HepG2 (cell line): ENCODE measurements around the gene UBE2L6. TPM values are rescaled to one million over a fixed set of nuclear protein-coding genes. Genes with fewer than 3 reads are reported as not detected.

ENCODE experiments used
- ATAC-seq: fragments of 200-7000 bp; cut with Tn5 transposase; 3 replicates; pipeline ENCODE4 v1.9.1; 2020; ENCODE audit warnings: mild to moderate bottlenecking, moderate library complexity
- BruUV-seq: library from RNA; stranded (reverse); fragments of 400-500 nt; replicated peaks from 2 replicates; lab custom pipeline; 2021; lab: Mats Ljungman, UMichigan
- CTCF ChIA-PET: fragments of 300-600 bp; formaldehyde crosslinking; extraction: SDS; loops from one replicate; lab custom pipeline; 2021; ENCODE audit warnings: low total read pairs, inconsistent platforms, low intra/inter-chr PET ratio; lab: Yijun Ruan, JAX
- POLR2A ChIA-PET: fragments of 350-600 bp; sonication (Branson Sonifier 250); formaldehyde crosslinking; loops from one replicate; lab custom pipeline; 2020; ENCODE audit warnings: antibody characterized with exemption, inconsistent platforms; lab: Yijun Ruan, JAX
- DNase-seq: peaks from one replicate; pipeline ENCODE4 v3.0.0-alpha.2; 2015; ENCODE audit warnings: low spot score
- FAIRE-seq: peaks from 3 replicates; lab custom pipeline; 2011; peaks lifted over from hg19 to GRCh38; lab: Jason Lieb, UNC
- H2AFZ ChIP-seq: one replicate; pipeline ENCODE4 v1.6.1; 2011; ENCODE audit warnings: low read length, inconsistent platforms
- H3K27ac ChIP-seq: fragments of 300-600 bp; 3 replicates; pipeline ENCODE4 v1.8.0; 2011; ENCODE audit warnings: mixed run types, mild to moderate bottlenecking, mixed read lengths, low read length, inconsistent platforms; ENCODE audit not compliant: insufficient read depth; ENCODE audit errors: extremely low read length
- H3K27me3 ChIP-seq, 2 experiments: fragments of 200-600 bp in 1 of 2; 2 replicates in 1 of 2; 3 replicates in 1 of 2; pipeline versions ENCODE4 v1.6.0 to v1.8.0; 2011; ENCODE audit warnings: low read length in 2 of 2, mild to moderate bottlenecking in 2 of 2, moderate library complexity in 2 of 2, inconsistent platforms in 1 of 2; ENCODE audit not compliant: insufficient read depth in 2 of 2, control insufficient read depth in 1 of 2
- H3K36me3 ChIP-seq, 2 experiments: fragments of 200-600 bp in 1 of 2; replicated peaks in 1 of 2; 2 replicates in 1 of 2; 3 replicates in 1 of 2; pipeline versions ENCODE4 v1.5.1 to v1.8.0; 2011; ENCODE audit warnings: low read length in 2 of 2, inconsistent platforms in 1 of 2; ENCODE audit not compliant: insufficient read depth in 2 of 2, control insufficient read depth in 1 of 2
- H3K4me1 ChIP-seq: 2 replicates; pipeline ENCODE4 v1.5.1; 2012; ENCODE audit warnings: low read length, inconsistent platforms; ENCODE audit not compliant: insufficient read depth
- H3K4me2 ChIP-seq: 2 replicates; pipeline ENCODE4 v1.6.0; 2011; ENCODE audit warnings: low read depth, low read length, inconsistent platforms
- H3K4me3 ChIP-seq, 3 experiments: fragments of 200-600 bp in 1 of 3; sonication (generic), shearing (Covaris generic) in 1 of 3; replicated peaks in 1 of 3; 2 replicates each; pipeline ENCODE4 v1.5.1; 2011 to 2016; ENCODE audit warnings: low read length in 3 of 3, inconsistent platforms in 2 of 3, low read depth in 2 of 3, mild to moderate bottlenecking in 2 of 3, control low read depth in 1 of 3, mixed read lengths in 1 of 3; ENCODE audit not compliant: insufficient read depth in 1 of 3
- H3K79me2 ChIP-seq: one replicate; pipeline ENCODE4 v1.6.1; 2011; ENCODE audit warnings: low read length, inconsistent platforms; ENCODE audit not compliant: insufficient read depth
- H3K9ac ChIP-seq: 2 replicates; pipeline ENCODE4 v1.6.0; 2011; ENCODE audit warnings: mild to moderate bottlenecking, low read depth, low read length, inconsistent platforms; ENCODE audit not compliant: insufficient read depth
- H3K9me3 ChIP-seq: 2 replicates; pipeline ENCODE4 v1.5.1; 2012; ENCODE audit warnings: mild to moderate bottlenecking, low read length
- H4K20me1 ChIP-seq: 2 replicates; pipeline ENCODE4 v1.6.0; 2011; ENCODE audit warnings: inconsistent platforms, mild to moderate bottlenecking, low read length, moderate library complexity; ENCODE audit not compliant: insufficient read depth
- BCL6 ChIP-seq: IDR thresholded peaks from 2 replicates; pipeline ENCODE4 v1.6.1; 2016; ENCODE audit warnings: missing genetic modification reagents, missing compliant biosample characterization
- CEBPB ChIP-seq: IDR thresholded peaks from 2 replicates; pipeline ENCODE4 v1.6.1; 2011; ENCODE audit warnings: low read depth, low read length, improper control_type of control experiment, borderline replicate concordance
- CEBPG ChIP-seq: IDR thresholded peaks from 2 replicates; pipeline ENCODE4 v1.6.1; 2016
- GATAD2A ChIP-seq: IDR thresholded peaks from 2 replicates; pipeline ENCODE4 v1.6.1; 2016
- HNF4A ChIP-seq: sonication (generic); formaldehyde crosslinking; IDR thresholded peaks from 2 replicates; pipeline ENCODE4 v1.4.0; 2020; ENCODE audit warnings: missing genetic modification reagents
- HNRNPUL1 ChIP-seq: fragments of 200-400 bp; formaldehyde crosslinking; IDR thresholded peaks from 2 replicates; pipeline ENCODE4 v1.6.1; 2017; ENCODE audit warnings: low read depth, mild to moderate bottlenecking, low read length, moderate library complexity
- RARA ChIP-seq: IDR thresholded peaks from 2 replicates; pipeline ENCODE4 v1.6.1; 2016; ENCODE audit warnings: missing genetic modification reagents, missing compliant biosample characterization
- TCF7 ChIP-seq: sonication (generic); IDR thresholded peaks from 2 replicates; pipeline ENCODE4 v1.6.1; 2016; ENCODE audit warnings: antibody characterized with exemption, low read depth
- ZMYM2 ChIP-seq: sonication (generic); formaldehyde crosslinking; IDR thresholded peaks from 2 replicates; pipeline ENCODE4 v1.8.0; 2022; ENCODE audit warnings: mild to moderate bottlenecking, missing genetic modification reagents
- ZNF121 ChIP-seq: sonication (generic); formaldehyde crosslinking; IDR thresholded peaks from 2 replicates; pipeline ENCODE4 v1.5.0; 2020; ENCODE audit warnings: mild to moderate bottlenecking, missing genetic modification reagents
- ZNF749 ChIP-seq: sonication (generic); formaldehyde crosslinking; IDR thresholded peaks from 2 replicates; pipeline ENCODE4 v1.8.0; 2022; ENCODE audit warnings: mild to moderate bottlenecking, missing genetic modification reagents, moderate library complexity, borderline replicate concordance
- WGBS: methylation state at CpG from one replicate; pipeline ENCODE4 v1.1.6; 2017; ENCODE audit warnings: low lambda C conversion rate; 5-methylcytosine and 5-hydroxymethylcytosine counted together
- in situ Hi-C: cut with HindIII; loops from 2 replicates; pipeline ENCODE4 v1.10.0; 2017; ENCODE audit warnings: low pct_unique_long_range_greater_than_20kb; ENCODE audit not compliant: extremely low pct_ligation_motif_present
- intact Hi-C: fragments of 100-400 bp; cut with micrococcal nuclease; formaldehyde crosslinking; loops from one replicate; pipeline ENCODE4 v1.10.0; 2022; ENCODE audit not compliant: unreplicated experiment
- polyA plus RNA-seq, 8 experiments: library from polyadenylated mRNA; depleted of rRNA in 3 of 8; stranded (reverse) in 7 of 8; unstranded in 1 of 8; fragments of >200 nt; fragmentation: Illumina TruSeq in 4 of 8; extraction: Trizol in 4 of 8; gene quantifications; 2 replicates each; pipeline versions ENCODE4 v1.2.1 to v1.2.3, GENCODE V29; 2011 to 2016; ENCODE audit warnings: low read depth in 4 of 8, missing spikeins in 1 of 8, mixed read lengths in 1 of 8; ENCODE audit not compliant: insufficient read depth in 1 of 8
- total RNA-seq, 5 experiments: library from RNA; depleted of rRNA; stranded (reverse); fragments of >200 nt; fragmentation: Illumina TruSeq; extraction: Trizol; gene quantifications; 2 replicates each; pipeline ENCODE4 v1.2.3, GENCODE V29; 2016; ENCODE audit warnings: low read depth in 1 of 5

The UBE2L6 gene
- total and polyA plus RNA-seq, 2 of the 13 experiments (the other 11 are each of a cell fraction or from before 2014, with no cell fraction given): 30.3 to 30.4 TPM

DNA sequence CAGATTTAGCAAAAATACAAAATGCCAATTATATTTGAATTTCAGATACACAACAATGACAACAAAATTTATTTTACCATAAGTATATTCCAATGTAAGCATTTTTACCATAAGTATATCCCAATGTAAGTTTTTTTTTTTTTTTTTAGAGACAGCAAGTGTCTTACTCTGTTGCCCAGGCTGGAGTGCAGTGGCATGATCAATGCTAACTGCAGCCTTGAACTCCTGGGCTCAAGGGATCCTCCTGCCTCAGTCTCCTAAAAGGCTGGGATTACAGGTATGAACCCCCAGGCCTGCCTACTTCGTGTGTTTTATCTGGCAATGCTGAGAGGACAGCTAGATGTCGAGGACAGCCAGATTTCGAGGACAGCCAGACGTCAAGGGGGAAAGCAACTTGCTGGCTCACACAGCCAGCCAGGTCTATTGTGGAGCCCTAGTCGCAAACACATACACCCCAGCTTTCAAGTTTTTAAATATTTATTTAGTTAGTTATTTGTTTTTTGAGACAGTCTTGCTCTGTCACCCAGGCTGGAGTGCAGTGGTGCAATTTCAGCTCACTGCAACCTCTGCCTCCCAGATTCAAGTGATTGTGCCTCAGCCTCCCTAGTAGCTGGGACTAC is 28.9 kb upstream of the UBE2L6 start:
- H3K9ac ChIP-seq: no peak overlapping the region
- no peaks in the 10 kb centered on the region for H3K36me3 ChIP-seq
- peaks cover 44% of the 10 kb centered on the region for H3K4me1 ChIP-seq
- ChIA-PET CTCF (no interaction called here), POLR2A (interaction anchor here (0.6 to 3.5 kb wide), 7 partner anchors 9 to 137 kb away, joined by 3 to 33 read pairs (median 4); partner anchors contain the start of gene UBE2L6)
- H3K4me2 ChIP-seq: peak overlapping the region; percentile 89
- no peaks in the 10 kb centered on the region for H4K20me1 ChIP-seq
- WGBS: 0% methylated on average over 5 of the region's 5 CpGs
- H3K27ac ChIP-seq: no peak overlapping the region
- H3K9me3 ChIP-seq: no peaks in the 10 kb centered on the region
- no peak overlapping the region for H2AFZ ChIP-seq
- FAIRE-seq (no peak), ATAC-seq (peak; percentile 40), DNase-seq (no peak)
- peaks cover 0 to 9% of the 10 kb centered on the region in 2 experiments; a peak in 2 of 5 replicates for H3K27me3 ChIP-seq
- peak overlapping the region in 2 of 3 experiments; percentile 57 to 68; a peak in 2 of 6 replicates for H3K4me3 ChIP-seq
- TF ChIP-seq BCL6 (CRISPR knock-in tag) (peak; percentile 37; the same call in 1 of the 2 replicates), ZNF121 (CRISPR knock-in tag) (peak; percentile 81), GATAD2A (CRISPR knock-in tag) (0 out of 2 replicates have a peak, but pooled peaks have one; percentile 11), TCF7 (no peak), ZMYM2 (CRISPR knock-in tag) (0 out of 2 replicates have a peak, but pooled peaks have one; percentile 22), HNRNPUL1 (no peak)
- in situ Hi-C loops: no loop called here
- intact Hi-C loops: loop anchor here (5.0 kb wide), 1 partner anchor 36 kb away; no protein-coding TSS in a partner anchor
- no TSS peak for BruUV-seq
- no peaks in the 10 kb centered on the region for H3K79me2 ChIP-seq

DNA sequence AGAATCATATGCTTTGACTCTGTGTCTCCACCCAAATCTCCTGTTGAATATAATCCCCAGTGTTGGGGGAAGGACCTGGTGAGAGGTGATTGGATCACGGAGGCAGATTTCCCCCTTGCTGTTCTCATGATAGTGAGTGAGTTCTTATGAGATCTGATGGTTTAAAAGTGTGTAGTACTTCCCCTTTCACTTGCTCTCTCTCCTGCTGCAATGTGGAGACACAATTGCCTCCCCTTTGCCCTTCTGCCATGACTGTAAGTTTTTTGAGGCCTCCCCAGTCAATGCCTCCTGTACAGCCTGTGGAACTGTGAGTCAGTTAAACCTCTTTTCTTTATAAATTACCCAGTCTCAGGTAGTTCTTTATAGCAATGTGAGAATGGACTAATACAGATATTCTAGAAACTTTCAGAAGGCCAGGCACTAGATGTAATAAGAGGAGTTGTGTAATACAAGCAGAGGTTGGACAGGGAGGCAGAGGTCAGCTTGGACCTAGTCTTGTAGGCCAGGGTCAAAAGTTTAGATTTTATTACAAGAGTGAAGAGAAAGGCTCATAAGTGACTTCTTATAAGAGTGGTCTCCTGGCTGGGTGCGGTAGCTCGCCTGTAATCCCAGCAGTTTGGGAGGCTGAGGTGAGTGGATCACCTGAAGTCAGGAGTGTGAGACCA is 20.7 kb upstream of the UBE2L6 start:
- DNase-seq: no peak
- peak overlapping the region; percentile 18; the same call in 1 of the 2 replicates for H3K4me2 ChIP-seq
- peaks cover 0 to 3% of the 10 kb centered on the region in 2 experiments; a peak in 1 of 5 replicates for H3K27me3 ChIP-seq
- ATAC-seq: no peak
- H3K4me1 ChIP-seq: peaks cover 42% of the 10 kb centered on the region
- BruUV-seq: no TSS peak
- no peaks in the 10 kb centered on the region for H4K20me1 ChIP-seq
- H3K36me3 ChIP-seq: no peaks in the 10 kb centered on the region
- no peaks in the 10 kb centered on the region for H3K9me3 ChIP-seq
- 63% methylated on average over 3 of the region's 3 CpGs for WGBS
- intact Hi-C loops: no loop called here
- H3K27ac ChIP-seq: no peak overlapping the region
- H3K79me2 ChIP-seq: no peaks in the 10 kb centered on the region
- no peak overlapping the region for H3K4me3 ChIP-seq
- no peak overlapping the region for H2AFZ ChIP-seq
- no peak overlapping the region for H3K9ac ChIP-seq
- ChIA-PET CTCF (no interaction called here), POLR2A (no interaction called here)
- in situ Hi-C loops: no loop called here
- TF ChIP-seq CEBPG (CRISPR knock-in tag) (0 out of 2 replicates have a peak, but pooled peaks have one; percentile 25), RARA (peak; percentile 79), ZNF749 (no peak), CEBPB (peak; percentile 33; the same call in 1 of the 2 replicates), HNF4A (CRISPR knock-in tag) (peak; percentile 28; the same call in 1 of the 2 replicates)
- FAIRE-seq: no peak
